Measurements from ENCODE around the gene SLC30A3. TPM values are rescaled to one million over a fixed set of nuclear protein-coding genes. Genes with fewer than 3 reads are reported as not detected.

Gene SLC30A3
- total RNA-seq, 8 experiments from 2014 or later: 0.27 to 1.6 (median 0.61) TPM

- peak in 7 of 8 experiments; percentile 6 to 46 (median 38) for ATAC-seq (replicated peaks in 6 of 8)
- Histone ChIP-seq H3K4me1 (replicated peaks in 1 of 2) (peaks cover 6 to 10% of the 10 kb centered on the region in 2 donors), H3K27ac (no peak overlapping the region), H3K4me3 (peak overlapping the region; percentile 22 to 35 (median 29))
- in situ Hi-C loops (cut with MboI; ENCODE audit: low pct_unique_long_range_greater_than_20kb in 2 of 9, low sequenced_read_pairs in 9 of 9, unreplicated experiment in 9 of 9): no loop called here
- WGBS, 10 experiments: 2 to 6% (median 4%) methylated on average over 3 to 16 of the region's 38 CpGs; no CpG with 5 or more reads in 7 of the 10 experiments
These were observed 1.5 kb upstream of the SLC30A3 start for GRCh38 chr2:27264253-27264752.

DNA sequence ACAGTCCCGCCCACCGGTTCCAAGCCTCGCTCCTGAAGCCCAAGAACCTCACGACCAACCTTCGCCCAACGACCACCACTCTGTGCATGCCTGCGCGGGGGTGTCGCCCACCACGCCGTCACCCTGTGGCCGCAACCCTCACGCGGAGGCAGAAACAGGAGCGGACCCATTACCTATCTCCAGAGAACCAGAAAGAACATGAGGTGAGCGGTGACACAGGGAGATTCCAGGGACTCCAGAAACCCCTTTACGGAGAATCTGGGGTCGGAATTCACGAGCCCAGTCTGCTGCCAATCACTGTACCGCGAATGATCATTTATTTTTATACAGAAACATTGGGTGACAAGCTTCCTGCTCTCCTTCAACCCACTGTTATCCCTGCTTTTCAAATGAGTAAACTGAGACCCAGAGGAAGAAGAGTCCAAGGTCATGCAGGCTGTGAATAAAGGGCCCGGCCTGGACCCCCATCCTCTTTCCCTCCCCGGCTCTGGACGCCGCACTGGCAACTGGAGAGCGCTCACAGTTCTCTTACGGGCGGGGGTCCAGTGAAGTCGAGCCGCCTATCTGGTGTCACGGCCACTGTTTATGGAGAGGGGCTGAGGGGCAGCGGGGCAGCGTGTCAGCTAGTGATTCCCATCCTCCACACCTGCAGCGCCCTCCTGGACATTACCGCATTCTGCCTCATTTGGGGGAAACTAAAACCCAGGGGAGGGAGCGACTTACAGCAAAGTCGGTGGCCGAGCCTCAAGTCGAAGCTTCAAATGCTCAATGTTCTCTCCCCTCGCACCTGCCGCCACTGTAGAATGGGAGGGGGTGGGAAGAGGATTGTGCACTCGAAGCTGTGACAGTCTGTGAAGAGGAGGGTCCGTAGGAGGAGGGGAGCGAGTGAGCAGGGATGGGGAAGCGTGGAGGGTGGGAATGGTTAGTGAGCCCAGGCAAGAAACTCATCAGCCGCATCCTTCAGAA lies 723 bp upstream of the SLC30A3 start:
- WGBS, 10 experiments: 0 to 20% (median 4%) methylated on average over 1 to 14 of the region's 46 CpGs; no CpG with 5 or more reads in 2 of the 10 experiments
- Histone ChIP-seq H3K27ac (no peak overlapping the region), H3K4me1 (replicated peaks in 1 of 2) (peaks cover 6 to 10% of the 10 kb centered on the region in 2 donors), H3K4me3 (peak overlapping the region; percentile 13 to 35 (median 27))
- ATAC-seq (replicated peaks in 6 of 8): peak in 1 of 8 experiments; percentile 8
- in situ Hi-C loops (cut with MboI; ENCODE audit: low pct_unique_long_range_greater_than_20kb in 2 of 9, low sequenced_read_pairs in 9 of 9, unreplicated experiment in 9 of 9): no loop called here

- in situ Hi-C loops (cut with MboI; ENCODE audit: low pct_unique_long_range_greater_than_20kb in 2 of 9, low sequenced_read_pairs in 9 of 9, unreplicated experiment in 9 of 9): no loop called here
- WGBS, 10 experiments: no CpG with 5 or more reads among the region's 40 CpGs
- ATAC-seq (replicated peaks in 6 of 8): peak in 1 of 8 experiments; percentile 1
- H3K27ac ChIP-seq: no peak overlapping the region
- peak overlapping the region; percentile 13 to 35 (median 27) for H3K4me3 ChIP-seq
- H3K4me1 ChIP-seq (replicated peaks in 1 of 2): peaks cover 6 to 10% of the 10 kb centered on the region in 2 donors
These were observed 935 bp downstream of the SLC30A3 start for GRCh38 chr2:27261926-27262298.

GRCh38 chr2:27261241-27261925 lies 1.5 kb downstream of the SLC30A3 start:
- no peak for ATAC-seq (replicated peaks in 6 of 8)
- in situ Hi-C loops (cut with MboI; ENCODE audit: low pct_unique_long_range_greater_than_20kb in 2 of 9, low sequenced_read_pairs in 9 of 9, unreplicated experiment in 9 of 9): no loop called here
- H3K4me1 ChIP-seq (replicated peaks in 1 of 2): peaks cover 6 to 10% of the 10 kb centered on the region in 2 donors
- no peak overlapping the region for H3K27ac ChIP-seq
- H3K4me3 ChIP-seq: peak overlapping the region in 2 of 5 donors; percentile 29 to 35
- WGBS, 10 experiments: 0 to 73% (median 44%) methylated on average over 1 to 4 of the region's 11 CpGs; no CpG with 5 or more reads in 7 of the 10 experiments

- 40 to 100% (median 82%) methylated on average over 1 to 3 of the region's 8 CpGs; no CpG with 5 or more reads in 5 of the 10 experiments for WGBS, 10 experiments
These were observed 4.8 kb downstream of the SLC30A3 start for GRCh38 chr2:27258051-27258450.

GRCh38 chr2:27256855-27257454 lies 5.9 kb downstream of the SLC30A3 start:
- in situ Hi-C loops (cut with MboI; ENCODE audit: low pct_unique_long_range_greater_than_20kb in 2 of 9, low sequenced_read_pairs in 9 of 9, unreplicated experiment in 9 of 9): no loop called here
- ATAC-seq (replicated peaks in 6 of 8): no peak
- Histone ChIP-seq H3K4me3 (no peak overlapping the region), H3K4me1 (replicated peaks in 1 of 2) (no peaks in the 10 kb centered on the region), H3K27ac (no peak overlapping the region)
- 60 to 100% (median 73%) methylated on average over 1 to 2 of the region's 7 CpGs; no CpG with 5 or more reads in 7 of the 10 experiments for WGBS, 10 experiments

More at GRCh38 chr2:27258051-27258450, 4.8 kb downstream of the SLC30A3 start:
- peaks cover 0 to 6% of the 10 kb centered on the region in 2 donors for H3K4me1 ChIP-seq (replicated peaks in 1 of 2)
- H3K27ac ChIP-seq: no peak overlapping the region
- no peak overlapping the region for H3K4me3 ChIP-seq
- in situ Hi-C loops (cut with MboI; ENCODE audit: low pct_unique_long_range_greater_than_20kb in 2 of 9, low sequenced_read_pairs in 9 of 9, unreplicated experiment in 9 of 9): no loop called here
- ATAC-seq (replicated peaks in 6 of 8): no peak

GRCh38 chr2:27255660-27256059 lies 7.2 kb downstream of the SLC30A3 start:
- 0 to 60% (median 42%) methylated on average over 1 of the region's 1 CpG; no CpG with 5 or more reads in 2 of the 10 experiments for WGBS, 10 experiments
- no peak for ATAC-seq (replicated peaks in 6 of 8)

GRCh38 chr2:27255187-27255586 lies 7.7 kb downstream of the SLC30A3 start:
- Histone ChIP-seq H3K4me1 (replicated peaks in 1 of 2) (peaks cover 7 to 12% of the 10 kb centered on the region in 2 donors), H3K27ac (no peak overlapping the region), H3K4me3 (no peak overlapping the region)
- in situ Hi-C loops (cut with MboI; ENCODE audit: low pct_unique_long_range_greater_than_20kb in 2 of 9, low sequenced_read_pairs in 9 of 9, unreplicated experiment in 9 of 9): no loop called here
- WGBS, 10 experiments: 20 to 41% (median 39%) methylated on average over 1 to 6 of the region's 13 CpGs; no CpG with 5 or more reads in 3 of the 10 experiments
- no peak for ATAC-seq (replicated peaks in 6 of 8)

More at GRCh38 chr2:27255660-27256059, 7.2 kb downstream of the SLC30A3 start:
- H3K4me3 ChIP-seq: no peak overlapping the region
- H3K27ac ChIP-seq: no peak overlapping the region
- in situ Hi-C loops (cut with MboI; ENCODE audit: low pct_unique_long_range_greater_than_20kb in 2 of 9, low sequenced_read_pairs in 9 of 9, unreplicated experiment in 9 of 9): no loop called here
- peaks cover 2 to 7% of the 10 kb centered on the region in 2 donors for H3K4me1 ChIP-seq (replicated peaks in 1 of 2)

GRCh38 chr2:27251766-27252165 lies 11.1 kb downstream of the SLC30A3 start:
- in situ Hi-C loops (cut with MboI; ENCODE audit: low pct_unique_long_range_greater_than_20kb in 2 of 9, low sequenced_read_pairs in 9 of 9, unreplicated experiment in 9 of 9): no loop called here
- Histone ChIP-seq H3K27ac (no peak overlapping the region), H3K4me1 (replicated peaks in 1 of 2) (peaks cover 7 to 15% of the 10 kb centered on the region in 2 donors), H3K4me3 (no peak overlapping the region)
- 0 to 100% (median 81%) methylated on average over 1 to 10 of the region's 13 CpGs; no CpG with 5 or more reads in 5 of the 10 experiments for WGBS, 10 experiments
- no peak for ATAC-seq (replicated peaks in 6 of 8)

DNA sequence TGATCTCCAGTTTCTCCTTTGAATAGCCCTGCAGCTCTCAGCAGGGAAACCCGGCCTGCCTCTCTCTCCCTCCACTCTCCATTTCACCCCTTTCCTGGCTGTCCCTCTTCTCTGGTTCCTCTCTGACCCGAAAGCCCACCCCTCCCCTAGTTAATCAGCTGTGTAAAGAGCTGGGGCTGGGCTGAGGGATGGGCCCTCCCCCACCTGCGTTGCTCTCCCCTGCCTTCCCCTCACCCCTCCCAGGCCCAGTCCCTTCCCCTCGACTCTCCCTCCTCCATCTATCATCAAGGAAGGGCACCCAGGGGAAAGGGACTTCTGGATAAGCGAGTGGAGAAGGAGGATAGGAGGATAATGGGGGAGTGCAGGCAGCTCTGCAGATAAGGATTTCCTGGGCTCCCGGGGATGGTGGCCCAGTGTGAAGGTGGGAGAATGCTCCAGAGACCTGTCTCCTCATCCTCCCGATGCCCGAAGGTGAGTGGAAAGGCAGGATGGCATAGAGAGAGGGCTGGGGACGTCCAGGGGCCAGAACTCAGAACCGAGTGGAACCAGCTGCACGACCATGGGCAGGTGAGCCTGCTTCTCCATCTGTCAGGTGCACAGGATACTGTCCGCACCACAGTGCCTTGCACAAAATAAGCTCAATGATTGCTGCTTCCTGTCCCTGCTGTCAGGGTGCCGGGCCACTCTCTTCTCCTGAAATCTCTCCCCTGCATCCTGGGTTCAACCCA lies 12.0 kb downstream of the SLC30A3 start:
- peaks cover 7 to 15% of the 10 kb centered on the region in 2 donors for H3K4me1 ChIP-seq (replicated peaks in 1 of 2)
- ATAC-seq (replicated peaks in 6 of 8): peak in 5 of 8 experiments; percentile 22 to 76 (median 65)
- WGBS, 10 experiments: 50 to 89% (median 74%) methylated on average over 1 to 8 of the region's 13 CpGs; no CpG with 5 or more reads in 3 of the 10 experiments
- H3K27ac ChIP-seq: no peak overlapping the region
- no peak overlapping the region for H3K4me3 ChIP-seq
- in situ Hi-C loops (cut with MboI; ENCODE audit: low pct_unique_long_range_greater_than_20kb in 2 of 9, low sequenced_read_pairs in 9 of 9, unreplicated experiment in 9 of 9): no loop called here

DNA sequence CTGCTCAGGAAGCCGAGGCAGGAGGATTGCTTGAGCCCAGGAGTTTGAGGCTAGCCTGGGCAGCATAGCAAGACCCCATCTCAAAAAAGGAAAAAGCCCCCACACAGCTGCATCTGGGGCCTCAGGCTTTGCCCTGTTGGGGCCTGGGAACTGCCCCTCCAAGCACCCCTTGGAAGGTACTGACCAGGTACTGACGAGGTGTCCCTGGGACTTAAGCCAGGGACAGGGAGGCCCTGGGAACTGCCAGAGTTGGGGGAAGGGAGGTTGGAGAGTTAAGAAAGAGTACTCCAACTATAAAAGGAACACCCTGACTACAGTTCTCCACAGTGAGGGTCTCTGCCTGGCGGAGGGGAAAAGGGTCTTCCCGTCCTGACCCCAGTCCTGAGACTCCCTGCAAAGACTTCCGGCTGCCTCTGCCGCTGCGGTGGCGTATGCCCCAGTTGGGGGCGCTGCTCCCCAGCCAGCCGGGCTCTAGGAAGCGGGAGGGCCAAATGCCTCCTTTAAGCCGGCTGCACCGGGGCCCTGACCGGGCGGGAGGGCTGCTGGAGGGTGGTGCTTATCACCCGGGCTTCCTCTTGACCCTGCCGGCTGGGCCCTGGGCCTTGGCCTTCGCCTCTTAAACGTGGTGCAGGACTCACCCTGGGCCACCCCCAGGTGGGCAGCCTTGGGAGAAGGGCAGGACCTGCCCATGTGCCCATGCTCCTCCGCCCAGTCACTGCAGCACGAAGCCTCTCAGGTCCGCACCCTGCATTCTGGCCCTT lies 12.8 kb downstream of the SLC30A3 start:
- WGBS, 10 experiments: 17 to 100% (median 28%) methylated on average over 1 to 12 of the region's 22 CpGs; no CpG with 5 or more reads in 6 of the 10 experiments

More for the DNA sequence above, 12.8 kb downstream of the SLC30A3 start:
- no peak overlapping the region for H3K27ac ChIP-seq
- H3K4me3 ChIP-seq: no peak overlapping the region
- H3K4me1 ChIP-seq (replicated peaks in 1 of 2): peaks cover 7 to 15% of the 10 kb centered on the region in 2 donors
- ATAC-seq (replicated peaks in 6 of 8): peak; percentile 70 to 91 (median 77)
- in situ Hi-C loops (cut with MboI; ENCODE audit: low pct_unique_long_range_greater_than_20kb in 2 of 9, low sequenced_read_pairs in 9 of 9, unreplicated experiment in 9 of 9): no loop called here

Measured in motor neuron (in vitro differentiated cells).